Mesenchymal stem cell (in vitro differentiated cells and primary cell): ENCODE data around the gene SGTA.

Experiments used
- DNase-seq: peaks from one replicate; pipeline ENCODE4 v3.0.0-alpha.2; 2013
- H2AFZ ChIP-seq: one replicate; pipeline ENCODE4 v1.6.1; 2013; ENCODE audit warnings: low read depth, mild to moderate bottlenecking, control low read depth, inconsistent platforms, low read length, moderate library complexity
- H2AK5ac ChIP-seq: 2 replicates; pipeline ENCODE4 v1.6.1; 2013; ENCODE audit warnings: low read length, moderate library complexity, mild to moderate bottlenecking, inconsistent platforms; ENCODE audit not compliant: severe bottlenecking
- H2BK120ac ChIP-seq: one replicate; pipeline ENCODE4 v1.6.1; 2013; ENCODE audit warnings: low read depth, mild to moderate bottlenecking, inconsistent platforms, low read length, moderate library complexity
- H2BK12ac ChIP-seq, 2 experiments: one replicate each; pipeline ENCODE4 v1.6.1; 2013; ENCODE audit warnings: inconsistent platforms in 2 of 2, low read length in 2 of 2, mild to moderate bottlenecking in 2 of 2, moderate library complexity in 2 of 2, control low read depth in 1 of 2
- H2BK15ac ChIP-seq: one replicate; pipeline ENCODE4 v1.6.1; 2013; ENCODE audit warnings: mild to moderate bottlenecking, low read depth, inconsistent platforms; ENCODE audit not compliant: poor library complexity, severe bottlenecking
- H2BK5ac ChIP-seq: 2 replicates; pipeline ENCODE4 v1.6.1; 2013; ENCODE audit warnings: low read depth, mild to moderate bottlenecking, low read length, control low read depth, inconsistent platforms; ENCODE audit not compliant: poor library complexity, severe bottlenecking
- H3K14ac ChIP-seq, 2 experiments: one replicate each; pipeline ENCODE4 v1.6.1; 2013; ENCODE audit warnings: inconsistent platforms in 2 of 2, low read length in 2 of 2, control low read depth in 1 of 2, mild to moderate bottlenecking in 1 of 2, moderate library complexity in 1 of 2
- H3K18ac ChIP-seq, 2 experiments: one replicate each; pipeline ENCODE4 v1.6.1; 2013; ENCODE audit warnings: inconsistent platforms in 2 of 2, low read length in 2 of 2, control low read depth in 1 of 2, low read depth in 1 of 2, mild to moderate bottlenecking in 1 of 2
- H3K23ac ChIP-seq, 2 experiments: one replicate each; pipeline ENCODE4 v1.6.1; 2013; ENCODE audit warnings: inconsistent platforms in 2 of 2, low read length in 2 of 2, mild to moderate bottlenecking in 2 of 2, moderate library complexity in 2 of 2, control low read depth in 1 of 2
- H3K27ac ChIP-seq: 2 replicates; pipeline ENCODE4 v1.5.1; 2013; ENCODE audit warnings: mild to moderate bottlenecking, moderate library complexity, low read length, control low read depth, inconsistent platforms; ENCODE audit not compliant: poor library complexity, severe bottlenecking
- H3K27me3 ChIP-seq, 2 experiments: 2 replicates each; pipeline versions ENCODE4 v1.6.1 to v1.7.0; 2013; ENCODE audit warnings: low read length in 2 of 2, mild to moderate bottlenecking in 2 of 2, moderate library complexity in 2 of 2, control low read depth in 1 of 2, inconsistent platforms in 1 of 2; ENCODE audit not compliant: control insufficient read depth in 1 of 2, insufficient read depth in 1 of 2
- H3K36me3 ChIP-seq, 2 experiments: 2 replicates each; pipeline versions ENCODE4 v1.6.1 to v1.7.0; 2013; ENCODE audit warnings: low read length in 2 of 2, control low read depth in 1 of 2, inconsistent platforms in 1 of 2, low read depth in 1 of 2, mild to moderate bottlenecking in 1 of 2; ENCODE audit not compliant: insufficient read depth in 2 of 2, control insufficient read depth in 1 of 2
- H3K4ac ChIP-seq, 2 experiments: one replicate each; pipeline ENCODE4 v1.6.1; 2013; ENCODE audit warnings: inconsistent platforms in 2 of 2, low read length in 2 of 2, mild to moderate bottlenecking in 2 of 2, moderate library complexity in 2 of 2, control low read depth in 1 of 2, low read depth in 1 of 2
- H3K4me1 ChIP-seq: 2 replicates; pipeline ENCODE4 v1.6.1; 2013; ENCODE audit warnings: low read depth, low read length, control low read depth; ENCODE audit not compliant: control insufficient read depth, insufficient read depth
- H3K4me2 ChIP-seq: 2 replicates; pipeline ENCODE4 v1.6.1; 2013; ENCODE audit warnings: low read length, mild to moderate bottlenecking, inconsistent platforms; ENCODE audit not compliant: poor library complexity, severe bottlenecking
- H3K4me3 ChIP-seq, 2 experiments: 2 replicates each; pipeline versions ENCODE4 v1.5.1 to v1.7.0; 2013; ENCODE audit warnings: low read length in 2 of 2, mild to moderate bottlenecking in 2 of 2, control low read depth in 1 of 2, low read depth in 1 of 2; ENCODE audit not compliant: insufficient read depth in 1 of 2
- H3K79me1 ChIP-seq: replicated peaks from 2 replicates; pipeline ENCODE4 v1.6.1; 2013; ENCODE audit warnings: mild to moderate bottlenecking, control low read depth, low read length, inconsistent platforms; ENCODE audit not compliant: poor library complexity, severe bottlenecking
- H3K9ac ChIP-seq: 2 replicates; pipeline ENCODE4 v1.7.0; 2013; ENCODE audit warnings: mild to moderate bottlenecking, low read length, moderate library complexity
- H3K9me3 ChIP-seq: 2 replicates; pipeline ENCODE4 v1.7.0; 2013; ENCODE audit warnings: mild to moderate bottlenecking, low read length; ENCODE audit not compliant: control insufficient read depth
- H4K8ac ChIP-seq: one replicate; pipeline ENCODE4 v1.6.1; 2013; ENCODE audit warnings: inconsistent platforms, mild to moderate bottlenecking, low read length, moderate library complexity
- H4K91ac ChIP-seq: one replicate; pipeline ENCODE4 v1.6.1; 2013; ENCODE audit warnings: mild to moderate bottlenecking, low read length, inconsistent platforms
- WGBS: methylation state at CpG from one replicate; pipeline ENCODE4 v1.1.7; 2013; ENCODE audit warnings: mixed read lengths; 5-methylcytosine and 5-hydroxymethylcytosine counted together

Gene SGTA

DNA sequence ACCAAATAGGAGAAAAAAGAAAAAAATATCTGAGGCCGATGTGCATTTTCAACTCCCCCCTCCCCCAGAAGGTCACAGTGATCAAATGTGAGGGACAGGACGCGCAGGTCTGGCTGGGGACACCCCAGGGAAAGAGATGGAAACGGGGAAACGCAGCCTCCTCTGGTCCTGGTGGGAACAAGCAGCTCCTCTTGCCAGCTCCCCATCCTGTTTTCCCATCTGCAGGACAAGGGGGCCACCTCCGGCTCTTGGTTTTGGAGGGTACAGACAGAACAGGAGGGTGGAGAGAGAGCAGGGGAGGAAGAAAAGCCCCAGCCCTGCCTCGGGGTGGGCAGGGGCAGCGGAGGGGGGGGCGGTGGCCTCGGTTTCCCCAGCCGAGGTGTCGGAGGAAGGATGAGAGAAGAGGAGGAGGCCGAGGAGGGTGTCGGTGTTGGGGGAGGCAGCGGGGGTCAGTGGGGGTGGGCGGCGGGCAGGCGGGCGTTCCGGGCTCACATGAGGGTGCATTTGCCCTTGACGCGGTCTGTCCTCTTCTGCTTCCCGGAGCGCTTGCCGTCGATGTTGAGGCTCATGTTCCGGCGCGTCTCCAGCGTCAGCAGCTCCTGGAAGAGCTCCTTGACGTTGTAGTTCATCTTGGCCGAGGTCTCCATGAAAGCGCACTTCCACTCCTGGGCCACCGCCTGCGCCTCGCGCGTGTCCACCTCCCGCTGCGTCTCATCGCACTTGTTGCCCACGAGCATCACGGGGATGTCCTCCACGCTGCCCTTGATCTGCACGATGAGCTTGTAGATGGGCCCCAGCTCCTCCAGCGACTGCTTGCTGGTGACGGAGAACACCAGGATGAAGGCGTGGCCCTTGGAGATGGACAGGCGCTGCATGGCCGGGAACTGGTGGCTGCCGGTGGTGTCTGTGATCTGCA lies 66.1 kb downstream of the SGTA start:
- WGBS, result 86% methylated on average over 44 of the region's 51 CpGs

DNA sequence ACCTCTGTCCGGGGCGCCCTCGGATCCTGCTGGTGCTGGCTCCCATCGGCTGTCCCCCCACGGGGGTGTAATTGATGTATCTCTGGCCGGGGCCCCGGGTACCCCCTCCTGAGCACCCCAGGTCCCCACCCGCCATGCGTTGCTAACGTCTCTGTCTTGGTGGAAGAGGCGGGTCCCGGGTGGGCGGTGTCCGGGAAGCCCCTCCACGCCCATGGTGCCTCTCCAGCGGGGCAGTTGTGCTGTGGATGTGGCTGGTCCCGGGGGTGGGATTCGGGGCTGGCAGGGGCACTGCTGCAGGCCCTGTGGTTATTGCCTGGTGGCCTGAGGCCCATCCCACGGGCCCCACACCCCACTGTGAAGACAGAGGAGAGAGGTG lies 66.8 kb downstream of the SGTA start:
- no peak overlapping the region for H3K23ac ChIP-seq
- no peak for DNase-seq
- no peak overlapping the region for H3K18ac ChIP-seq
- no peak overlapping the region for H3K14ac ChIP-seq
- H3K4me1 ChIP-seq, result peaks cover 11% of the 10 kb centered on the region
- H2BK12ac ChIP-seq, result no peak overlapping the region
- H3K4me2 ChIP-seq, result no peak overlapping the region
- H2AK5ac ChIP-seq, result no peak overlapping the region
- no peak overlapping the region for H2BK15ac ChIP-seq
- H4K91ac ChIP-seq, result no peak overlapping the region
- no peak overlapping the region for H3K4me3 ChIP-seq
- H2BK5ac ChIP-seq, result no peak overlapping the region
- H3K9ac ChIP-seq, result no peak overlapping the region
- H3K27ac ChIP-seq, result no peak overlapping the region
- no peak overlapping the region for H3K4ac ChIP-seq
- no peak overlapping the region for H4K8ac ChIP-seq
- H3K27me3 ChIP-seq, result peaks cover 0 to 18% of the 10 kb centered on the region in 2 experiments
- peaks cover 0 to 19% of the 10 kb centered on the region in 2 experiments for H3K36me3 ChIP-seq
- 96% methylated on average over 18 of the region's 19 CpGs for WGBS
- H3K79me1 ChIP-seq, result no peaks in the 10 kb centered on the region
- peaks cover 8% of the 10 kb centered on the region for H3K9me3 ChIP-seq
- H2BK120ac ChIP-seq, result no peak overlapping the region
- H2AFZ ChIP-seq, result no peak overlapping the region

More for the DNA sequence above, 66.1 kb downstream of the SGTA start:
- H3K4ac ChIP-seq, result no peak overlapping the region
- no peak overlapping the region for H2BK120ac ChIP-seq
- no peak overlapping the region for H2AFZ ChIP-seq
- H2AK5ac ChIP-seq, result no peak overlapping the region
- no peak for DNase-seq
- no peak overlapping the region for H3K4me3 ChIP-seq
- no peak overlapping the region for H3K27ac ChIP-seq
- H3K18ac ChIP-seq, result no peak overlapping the region
- no peak overlapping the region for H3K4me2 ChIP-seq
- H2BK12ac ChIP-seq, result no peak overlapping the region
- no peak overlapping the region for H3K14ac ChIP-seq
- no peak overlapping the region for H3K9ac ChIP-seq
- no peak overlapping the region for H3K23ac ChIP-seq
- peaks cover 8% of the 10 kb centered on the region for H3K9me3 ChIP-seq
- no peak overlapping the region for H2BK5ac ChIP-seq
- no peak overlapping the region for H4K91ac ChIP-seq
- peaks cover 16% of the 10 kb centered on the region for H3K4me1 ChIP-seq
- H3K79me1 ChIP-seq, result no peaks in the 10 kb centered on the region
- H4K8ac ChIP-seq, result no peak overlapping the region
- no peak overlapping the region for H2BK15ac ChIP-seq
- H3K27me3 ChIP-seq, result peaks cover 0 to 25% of the 10 kb centered on the region in 2 experiments
- H3K36me3 ChIP-seq, result peaks cover 0 to 19% of the 10 kb centered on the region in 2 experiments

DNA sequence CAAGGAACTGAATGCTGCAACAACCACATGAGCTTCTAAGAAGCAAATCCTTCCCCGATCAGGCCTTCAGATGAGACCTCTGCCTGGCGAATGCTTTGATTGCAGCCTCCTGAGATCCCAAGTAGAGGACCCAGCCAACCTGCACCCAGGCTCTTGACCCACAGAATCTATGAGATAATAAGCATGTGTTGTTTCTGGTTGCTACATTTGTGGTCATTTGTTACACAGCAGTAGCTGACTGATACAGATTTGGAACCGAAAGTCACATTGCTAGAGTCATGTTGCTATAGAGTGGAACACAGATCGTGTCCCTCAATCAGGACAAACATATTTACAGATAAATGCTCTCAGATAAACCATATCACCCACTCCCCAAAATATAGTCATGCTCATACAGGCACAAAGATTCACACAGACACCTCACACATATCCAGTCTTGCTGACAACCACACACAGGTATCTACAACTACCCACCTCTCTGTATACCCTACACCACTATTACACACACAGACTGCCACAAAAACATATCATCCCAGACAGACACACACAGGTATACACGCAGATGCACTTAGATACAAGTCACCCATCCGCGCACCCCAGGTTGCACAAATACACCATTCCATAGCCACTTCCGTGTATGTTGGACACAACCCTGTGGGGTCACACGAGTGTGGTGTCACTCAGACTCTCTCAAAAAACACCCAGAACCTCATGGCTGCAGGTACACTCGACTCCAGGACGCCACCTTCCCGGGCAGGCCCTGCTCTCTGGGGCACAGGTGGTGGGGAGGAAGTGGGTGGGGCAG lies 67.4 kb downstream of the SGTA start:
- Histone ChIP-seq H3K4me2 (no peak overlapping the region), H2BK12ac (no peak overlapping the region), H2AFZ (no peak overlapping the region), H3K27ac (no peak overlapping the region), H2AK5ac (no peak overlapping the region), H2BK120ac (no peak overlapping the region), H3K36me3 (peaks cover 0 to 19% of the 10 kb centered on the region in 2 experiments), H3K9ac (no peak overlapping the region), H3K23ac (no peak overlapping the region), H2BK5ac (no peak overlapping the region), H3K27me3 (peaks cover 0 to 18% of the 10 kb centered on the region in 2 experiments), H4K91ac (no peak overlapping the region), H3K4me1 (peaks cover 7% of the 10 kb centered on the region), H2BK15ac (no peak overlapping the region), H3K14ac (no peak overlapping the region), H3K79me1 (no peaks in the 10 kb centered on the region), H3K4me3 (no peak overlapping the region), H3K9me3 (peaks cover 8% of the 10 kb centered on the region), H3K4ac (no peak overlapping the region), H4K8ac (no peak overlapping the region), H3K18ac (no peak overlapping the region)
- WGBS, result 93% methylated on average over 11 of the region's 12 CpGs
- DNase-seq, result no peak
